Measurements from ENCODE around the gene S100A3.

DNA sequence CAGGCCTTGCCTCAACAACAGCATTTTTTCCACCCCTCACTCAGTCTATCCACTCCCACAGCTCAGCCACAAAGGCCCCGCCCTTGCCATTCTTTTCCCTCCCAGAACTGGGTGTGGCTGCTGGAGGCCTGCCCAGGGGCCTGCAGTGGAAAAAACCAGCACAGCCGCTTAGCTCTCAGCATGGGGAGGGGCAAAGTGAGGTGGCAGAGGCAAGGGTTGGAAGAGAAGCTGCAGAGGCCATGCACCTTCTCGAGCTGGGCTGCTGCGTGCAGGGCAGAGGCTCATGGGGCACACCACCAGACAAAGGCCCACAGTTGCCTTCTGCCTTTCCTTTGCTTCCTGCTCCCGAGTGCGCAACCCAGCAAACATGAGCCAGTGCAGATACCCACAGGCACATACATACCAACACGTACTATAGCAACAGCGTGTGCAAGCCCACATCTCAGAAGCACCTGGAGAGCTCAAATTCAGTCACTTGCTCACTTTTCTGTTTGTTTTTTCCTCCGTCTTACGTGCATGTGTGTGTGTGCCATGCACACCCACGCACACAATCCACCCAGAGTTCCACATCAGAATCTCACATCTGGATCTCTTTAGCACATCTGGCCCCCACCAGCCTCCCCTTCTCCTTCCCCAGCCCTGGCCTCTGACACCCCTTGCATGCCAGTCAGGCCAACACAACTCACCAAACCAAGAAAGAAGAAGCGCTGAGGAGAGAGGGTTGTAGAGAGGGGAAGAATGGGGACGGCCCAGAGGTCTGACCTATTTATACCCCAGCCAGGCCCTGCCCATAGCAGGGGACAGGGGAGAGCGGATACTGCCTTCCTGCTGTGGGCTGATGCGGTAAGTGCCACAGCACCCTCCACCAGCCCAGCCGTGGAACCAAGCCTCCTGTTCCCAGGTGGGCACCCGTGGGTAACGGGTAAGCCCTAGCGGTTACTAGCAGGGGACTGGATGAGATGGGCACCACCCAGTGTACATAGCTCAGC is 3.7 kb downstream of the S100A3 start, which contains the start of gene S100A4:
- TF ChIP-seq, protein P1, sequence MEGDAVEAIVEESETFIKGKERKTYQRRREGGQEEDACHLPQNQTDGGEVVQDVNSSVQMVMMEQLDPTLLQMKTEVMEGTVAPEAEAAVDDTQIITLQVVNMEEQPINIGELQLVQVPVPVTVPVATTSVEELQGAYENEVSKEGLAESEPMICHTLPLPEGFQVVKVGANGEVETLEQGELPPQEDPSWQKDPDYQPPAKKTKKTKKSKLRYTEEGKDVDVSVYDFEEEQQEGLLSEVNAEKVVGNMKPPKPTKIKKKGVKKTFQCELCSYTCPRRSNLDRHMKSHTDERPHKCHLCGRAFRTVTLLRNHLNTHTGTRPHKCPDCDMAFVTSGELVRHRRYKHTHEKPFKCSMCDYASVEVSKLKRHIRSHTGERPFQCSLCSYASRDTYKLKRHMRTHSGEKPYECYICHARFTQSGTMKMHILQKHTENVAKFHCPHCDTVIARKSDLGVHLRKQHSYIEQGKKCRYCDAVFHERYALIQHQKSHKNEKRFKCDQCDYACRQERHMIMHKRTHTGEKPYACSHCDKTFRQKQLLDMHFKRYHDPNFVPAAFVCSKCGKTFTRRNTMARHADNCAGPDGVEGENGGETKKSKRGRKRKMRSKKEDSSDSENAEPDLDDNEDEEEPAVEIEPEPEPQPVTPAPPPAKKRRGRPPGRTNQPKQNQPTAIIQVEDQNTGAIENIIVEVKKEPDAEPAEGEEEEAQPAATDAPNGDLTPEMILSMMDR (IDR thresholded peaks at IDR 0.05) = no peak
- peak in 1 of 2 donors; percentile 29 for TF ChIP-seq POLR2A (IDR thresholded peaks at IDR 0.05)
